RWPE1 (cell line): ENCODE results near the gene SOCS1.
A peak's percentile ranks its signal among the peaks of the same experiment; 100 is the strongest.
"Not testable (repeated sequence)": the region's sequence is repeated elsewhere in the genome, so short reads cannot be mapped to it uniquely, and the experiment has no call there.

ENCODE experiments used
- CTCF ChIA-PET: fragments of 350-600 bp; sonication (Branson Sonifier 250); formaldehyde crosslinking; extraction: SDS; loops from one replicate; lab custom pipeline; 2021; lab: Yijun Ruan, JAX
- POLR2A ChIA-PET: fragments of 400-600 bp; formaldehyde crosslinking; extraction: SDS; loops from one replicate; lab custom pipeline; 2020; ENCODE audit warnings: antibody characterized with exemption; ENCODE audit not compliant: low non-redundant PET; lab: Yijun Ruan, JAX
- DNase-seq: peaks from one replicate; pipeline ENCODE4 v3.0.0; 2012; ENCODE audit warnings: low spot score
- H3K27ac ChIP-seq: fragments of 450-650 bp; 2 replicates; pipeline ENCODE4 v1.5.1; 2017
- CTCF ChIP-seq: fragments of 450-650 bp; conservative IDR thresholded peaks from 2 replicates; pipeline ENCODE4 v1.5.1; 2017; ENCODE audit warnings: low read depth, mild to moderate bottlenecking

The SOCS1 gene

GRCh38 chr16:11299865-11300559 lies 44.0 kb upstream of the SOCS1 start:
- POLR2A ChIA-PET = no interaction called here
- H3K27ac ChIP-seq = no peak overlapping the region
- no peak for TF ChIP-seq CTCF
- DNase-seq = no peak
- CTCF ChIA-PET = interaction anchor here (0.5 kb wide), 1 partner anchor 13 kb away, joined by 3 read pairs; no protein-coding TSS in a partner anchor

- DNase-seq, H3K27ac ChIP-seq, CTCF ChIA-PET, POLR2A ChIA-PET: not testable (repeated sequence)
These were observed 43.0 kb upstream of the SOCS1 start for GRCh38 chr16:11298950-11299547.

GRCh38 chr16:11298143-11298900 lies 42.3 kb upstream of the SOCS1 start:
- no peak overlapping the region for H3K27ac ChIP-seq
- POLR2A ChIA-PET = no interaction called here
- CTCF ChIA-PET = interaction anchor here (0.7 to 1.6 kb wide), 2 partner anchors 21 to 43 kb away, joined by 3 to 6 read pairs; no protein-coding TSS in a partner anchor

GRCh38 chr16:11297492-11298142 lies 41.6 kb upstream of the SOCS1 start:
- no peak for DNase-seq
- TF ChIP-seq CTCF = no peak
- ChIA-PET POLR2A (no interaction called here), CTCF (interaction anchor here (0.7 to 1.6 kb wide), 2 partner anchors 22 to 42 kb away, joined by 3 to 6 read pairs; no protein-coding TSS in a partner anchor)
- peak overlapping the region; percentile 14; the same call in 1 of the 2 replicates for H3K27ac ChIP-seq

More at GRCh38 chr16:11298143-11298900, 42.3 kb upstream of the SOCS1 start:
- TF ChIP-seq CTCF = no peak
- no peak for DNase-seq

- peak overlapping the region; percentile 14; the same call in 1 of the 2 replicates for H3K27ac ChIP-seq
- no peak for DNase-seq
- ChIA-PET POLR2A (no interaction called here), CTCF (interaction anchor here (1.6 kb wide), 1 partner anchor 22 kb away, joined by 6 read pairs; no protein-coding TSS in a partner anchor)
- no peak for TF ChIP-seq CTCF
These were observed 40.9 kb upstream of the SOCS1 start for GRCh38 chr16:11296706-11297491.

- no peak overlapping the region for H3K27ac ChIP-seq
- TF ChIP-seq CTCF = no peak
- CTCF ChIA-PET = no interaction called here
- POLR2A ChIA-PET = no interaction called here
- no peak for DNase-seq
These were observed 40.3 kb upstream of the SOCS1 start for GRCh38 chr16:11296351-11296705.
